Measurements from ENCODE around the gene ACKR2.

DNA sequence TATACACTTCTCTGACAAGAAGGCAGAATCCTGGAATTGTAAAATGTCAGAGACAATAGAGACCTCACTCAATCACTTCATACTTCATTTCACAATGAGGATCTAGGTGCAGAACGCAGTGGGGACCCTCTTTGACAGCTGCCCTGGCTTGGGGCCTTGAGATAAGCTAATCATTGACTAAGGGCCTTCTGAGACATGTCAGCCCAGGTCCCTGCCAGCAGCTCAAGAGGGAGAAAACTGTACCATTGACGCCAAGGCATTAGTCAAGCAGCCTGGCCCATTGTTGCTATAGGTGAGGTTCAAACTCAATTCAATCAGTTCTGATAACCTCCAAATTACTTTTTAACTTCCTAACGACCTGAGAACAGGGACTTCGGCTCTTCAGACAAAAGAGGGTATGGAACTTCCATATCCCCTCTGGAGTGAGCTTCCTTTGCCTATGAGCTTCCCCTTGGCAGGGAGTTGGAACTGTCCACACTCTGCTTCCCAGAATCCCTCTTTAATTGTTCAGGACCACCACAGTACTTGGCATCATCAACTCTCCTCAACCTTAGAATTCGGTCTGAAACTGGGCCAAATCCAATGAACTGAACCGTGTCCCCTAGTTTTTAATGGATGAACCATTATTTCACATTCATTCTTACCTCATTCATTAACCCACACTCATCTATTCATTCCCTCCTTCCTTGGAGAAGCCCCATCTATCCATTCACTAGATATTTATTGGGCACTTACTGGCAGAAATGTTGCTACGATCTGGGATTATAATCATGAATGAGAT lies 67.9 kb downstream of the ACKR2 start:
- TF ChIP-seq, protein P1, sequence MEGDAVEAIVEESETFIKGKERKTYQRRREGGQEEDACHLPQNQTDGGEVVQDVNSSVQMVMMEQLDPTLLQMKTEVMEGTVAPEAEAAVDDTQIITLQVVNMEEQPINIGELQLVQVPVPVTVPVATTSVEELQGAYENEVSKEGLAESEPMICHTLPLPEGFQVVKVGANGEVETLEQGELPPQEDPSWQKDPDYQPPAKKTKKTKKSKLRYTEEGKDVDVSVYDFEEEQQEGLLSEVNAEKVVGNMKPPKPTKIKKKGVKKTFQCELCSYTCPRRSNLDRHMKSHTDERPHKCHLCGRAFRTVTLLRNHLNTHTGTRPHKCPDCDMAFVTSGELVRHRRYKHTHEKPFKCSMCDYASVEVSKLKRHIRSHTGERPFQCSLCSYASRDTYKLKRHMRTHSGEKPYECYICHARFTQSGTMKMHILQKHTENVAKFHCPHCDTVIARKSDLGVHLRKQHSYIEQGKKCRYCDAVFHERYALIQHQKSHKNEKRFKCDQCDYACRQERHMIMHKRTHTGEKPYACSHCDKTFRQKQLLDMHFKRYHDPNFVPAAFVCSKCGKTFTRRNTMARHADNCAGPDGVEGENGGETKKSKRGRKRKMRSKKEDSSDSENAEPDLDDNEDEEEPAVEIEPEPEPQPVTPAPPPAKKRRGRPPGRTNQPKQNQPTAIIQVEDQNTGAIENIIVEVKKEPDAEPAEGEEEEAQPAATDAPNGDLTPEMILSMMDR (IDR thresholded peaks at IDR 0.05; ENCODE audit: low read depth, low read length): no peak
- no peak for TF ChIP-seq POLR2A (IDR thresholded peaks at IDR 0.05; ENCODE audit: extremely low read depth, insufficient read length)
